SK-N-SH treated with all-trans-retinoic acid at 6 μM for 48 hours (cell line): ENCODE data around the gene DDX52.

Experiments
- BACH2 ChIP-seq: fragments of 250-450 bp; sonication (Bioruptor Pico); IDR thresholded peaks from 2 replicates; pipeline ENCODE4 v1.9.0; 2021; ENCODE audit warnings: mild to moderate bottlenecking, borderline replicate concordance
- ZFP3 ChIP-seq: fragments of 250-450 bp; sonication (Bioruptor Pico); IDR thresholded peaks from 2 replicates; pipeline ENCODE4 v1.5.0; 2020; ENCODE audit warnings: mild to moderate bottlenecking, moderate library complexity
- TF ChIP-seq, protein P1 (sequence below): fragments of 250-450 bp; sonication (Bioruptor Pico); IDR thresholded peaks from 2 replicates; pipeline ENCODE4 v1.5.1; 2020; ENCODE audit warnings: low read depth, mild to moderate bottlenecking, moderate library complexity

DNA sequence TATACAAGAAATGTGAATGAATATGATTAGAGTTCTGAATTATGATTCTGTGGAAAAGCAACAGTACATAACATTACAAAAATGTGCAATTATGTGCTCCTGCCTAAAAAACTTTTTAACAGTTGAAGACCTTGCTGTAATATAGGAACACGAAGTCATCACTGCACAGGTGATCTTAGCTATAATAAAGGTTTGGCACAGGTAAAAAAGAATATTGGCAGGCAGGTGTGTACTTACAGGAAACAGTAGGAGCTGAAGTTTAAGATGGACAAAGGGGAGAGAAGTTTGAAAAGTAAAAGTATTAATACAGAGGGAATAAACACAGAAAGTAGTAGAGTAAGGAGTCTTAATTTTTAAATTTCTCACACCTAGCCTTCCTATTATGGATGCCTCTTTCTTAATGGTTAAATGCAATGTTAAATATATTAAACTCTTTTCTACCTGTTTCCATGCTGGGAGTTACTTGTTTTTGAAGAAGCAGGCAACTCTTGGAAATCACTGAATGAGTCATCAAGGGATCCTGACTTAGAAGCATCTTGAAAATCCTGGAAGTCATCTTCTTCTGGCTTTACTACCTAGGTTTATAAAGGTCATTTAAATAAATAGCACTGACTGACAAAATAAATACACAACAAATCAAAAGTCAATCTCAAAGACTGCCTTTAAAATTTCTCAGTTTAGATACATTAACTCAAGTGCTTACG lies 74.7 kb downstream of the DDX52 start:
- TF ChIP-seq ZFP3 (CRISPR knock-in tag) (no peak), BACH2 (CRISPR knock-in tag) (no peak)
- TF ChIP-seq, protein P1, sequence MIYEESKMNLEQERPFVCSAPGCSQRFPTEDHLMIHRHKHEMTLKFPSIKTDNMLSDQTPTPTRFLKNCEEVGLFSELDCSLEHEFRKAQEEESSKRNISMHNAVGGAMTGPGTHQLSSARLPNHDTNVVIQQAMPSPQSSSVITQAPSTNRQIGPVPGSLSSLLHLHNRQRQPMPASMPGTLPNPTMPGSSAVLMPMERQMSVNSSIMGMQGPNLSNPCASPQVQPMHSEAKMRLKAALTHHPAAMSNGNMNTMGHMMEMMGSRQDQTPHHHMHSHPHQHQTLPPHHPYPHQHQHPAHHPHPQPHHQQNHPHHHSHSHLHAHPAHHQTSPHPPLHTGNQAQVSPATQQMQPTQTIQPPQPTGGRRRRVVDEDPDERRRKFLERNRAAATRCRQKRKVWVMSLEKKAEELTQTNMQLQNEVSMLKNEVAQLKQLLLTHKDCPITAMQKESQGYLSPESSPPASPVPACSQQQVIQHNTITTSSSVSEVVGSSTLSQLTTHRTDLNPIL, result no peak
